Left hindlimb (tissue), 1 donor: Measurements from ENCODE around the gene TRIM38.
A peak's percentile ranks its signal among the peaks of the same experiment; 100 is the strongest.
"Not testable (repeated sequence)": the region's sequence is repeated elsewhere in the genome, so short reads cannot be mapped to it uniquely, and the experiment has no call there.

Source experiments
- DNase-seq: peaks from one replicate; pipeline ENCODE4 v3.0.0-alpha.2; 2018

Gene TRIM38

GRCh38 chr6:25962149-25963127, at the start of gene TRIM38:
Gene TRIM38 (plus strand): TSS chr6:25962802. CDS start chr6:25966523, 3,721 bp downstream.
- peak; percentile 79 for DNase-seq

GRCh38 chr6:25913741-25914140, 48.9 kb upstream of the TRIM38 start:
- no peak for DNase-seq

DNA sequence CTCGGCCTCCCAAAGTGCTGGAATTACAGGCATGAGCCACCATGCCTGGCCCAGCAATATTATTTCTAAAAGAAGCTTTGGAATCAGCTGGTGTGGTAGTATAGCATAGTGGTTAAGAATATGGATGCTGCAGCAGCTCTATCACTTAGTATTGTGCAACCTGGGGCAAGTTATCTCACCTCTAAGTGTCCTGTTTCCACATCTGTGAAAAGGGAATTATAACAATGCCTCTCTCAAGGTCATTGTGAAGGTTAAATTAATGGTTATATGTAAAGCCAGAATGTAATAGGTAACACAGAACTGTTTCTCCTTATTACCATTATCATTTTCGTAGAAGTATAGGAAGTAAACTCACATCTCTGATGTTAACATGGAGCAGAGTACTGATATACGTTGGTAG, 46.3 kb upstream of the TRIM38 start:
- DNase-seq, result no peak

DNA sequence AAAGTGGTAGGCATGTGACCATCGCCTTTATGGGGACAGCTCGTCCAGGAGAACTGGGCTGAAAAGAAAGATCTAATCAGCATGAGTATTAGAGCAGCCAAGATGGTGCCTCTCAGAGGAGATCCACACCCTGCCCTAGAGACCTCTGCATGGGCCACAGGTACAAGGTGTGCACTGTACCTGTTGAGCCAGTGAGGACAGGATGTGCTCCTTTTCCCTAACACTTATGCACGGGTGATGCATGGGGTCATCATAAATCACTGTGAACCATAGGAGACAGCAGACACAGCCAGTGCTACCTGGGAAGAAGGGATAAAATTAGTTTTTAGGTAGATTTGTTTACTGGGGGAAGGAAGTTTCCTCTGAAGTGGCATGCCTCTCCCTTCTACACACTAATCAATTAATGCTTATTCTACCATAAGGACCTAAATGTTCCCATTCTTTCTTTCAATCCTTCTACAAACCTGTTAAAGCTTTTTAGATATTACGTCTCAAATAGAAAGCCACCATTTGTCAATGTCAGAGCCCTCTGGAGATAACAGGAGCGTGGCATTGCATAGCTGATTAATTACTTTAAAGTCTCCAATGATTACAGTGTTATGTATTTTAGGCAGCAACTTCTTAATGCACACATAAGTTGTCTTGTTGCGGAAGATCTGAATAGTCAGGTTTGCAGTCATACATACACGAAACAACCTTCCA, 45.7 kb upstream of the TRIM38 start:
- DNase-seq, result no peak

DNA sequence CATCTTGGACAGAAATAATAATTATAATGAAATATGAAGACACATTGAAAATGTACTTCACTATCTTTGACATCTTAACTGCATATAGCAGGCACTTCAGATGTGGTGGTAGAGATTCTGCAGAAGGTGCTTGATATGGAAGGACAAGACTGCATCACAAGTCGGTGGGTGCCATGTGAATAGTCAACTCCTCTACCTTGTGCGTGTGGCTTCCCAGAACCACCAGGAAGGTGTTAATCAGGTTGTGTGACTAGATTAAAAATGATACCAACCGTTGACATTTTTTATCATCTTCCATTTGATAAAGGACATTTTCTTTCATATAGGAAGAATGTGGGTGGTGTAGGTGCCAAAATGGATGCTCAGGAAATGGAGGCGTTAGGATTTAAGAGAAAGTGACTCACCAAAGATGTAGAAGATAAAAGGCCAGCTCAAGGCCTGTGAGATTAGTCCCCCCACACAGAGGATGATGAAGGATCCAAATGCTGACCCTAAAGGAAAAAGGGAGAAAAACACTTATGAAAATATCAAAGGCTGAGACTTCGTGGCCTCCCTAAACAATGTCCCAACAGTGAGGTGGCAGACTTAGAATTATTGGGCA, 44.4 kb upstream of the TRIM38 start:
- no peak for DNase-seq

DNA sequence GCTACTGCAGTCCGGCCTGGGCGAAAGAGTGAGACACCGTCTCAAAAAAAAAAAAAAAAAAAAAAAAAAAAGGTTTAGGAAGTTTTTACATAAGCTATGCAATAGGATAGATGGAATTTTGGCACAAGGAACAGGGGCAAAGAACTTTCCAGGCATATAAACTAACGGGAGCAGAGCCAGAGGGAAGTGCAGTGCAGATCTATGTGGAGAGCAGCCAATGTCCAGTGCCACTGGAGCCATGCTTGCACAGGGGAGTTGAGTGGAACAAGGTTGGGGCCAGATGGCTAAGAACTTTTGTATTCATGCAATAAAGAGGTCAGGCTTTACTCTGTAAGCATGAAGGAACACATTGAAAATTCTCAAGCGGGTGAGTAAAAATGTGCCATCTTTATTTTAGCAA, 42.9 kb upstream of the TRIM38 start:
- DNase-seq, result no peak

DNA sequence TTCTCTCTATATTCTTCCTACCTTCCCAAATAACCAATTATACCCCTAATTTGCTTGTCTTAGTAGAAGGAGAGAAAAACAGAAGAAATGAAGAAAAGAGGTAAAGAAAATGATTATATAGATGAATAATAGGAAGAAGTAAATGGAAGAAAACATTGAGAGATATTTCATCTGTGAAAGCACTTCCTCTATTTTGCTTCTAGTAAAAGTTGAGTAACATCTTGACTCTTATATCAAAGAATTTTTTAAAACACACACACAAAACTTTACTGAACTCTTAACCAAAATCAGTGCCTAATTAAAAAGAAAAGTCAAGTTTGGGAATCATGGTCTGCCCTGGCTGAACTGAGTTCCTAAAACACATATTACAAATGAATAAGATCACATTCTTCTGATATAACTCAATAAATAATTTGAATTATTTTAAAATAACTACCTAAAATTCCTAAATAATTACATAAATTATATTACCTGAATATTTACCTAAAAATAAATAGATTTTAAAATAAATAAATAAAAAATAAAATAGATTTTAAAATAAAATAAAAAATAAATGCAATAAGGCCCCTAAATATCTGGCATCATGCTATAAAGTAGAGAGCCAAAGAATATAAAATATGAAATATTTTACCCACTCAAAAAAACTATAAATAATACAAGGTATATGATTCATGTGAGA, 40.9 kb upstream of the TRIM38 start:
- DNase-seq, result no peak

- no peak for DNase-seq
These were observed 40.3 kb upstream of the TRIM38 start for GRCh38 chr6:25922301-25922700.

DNA sequence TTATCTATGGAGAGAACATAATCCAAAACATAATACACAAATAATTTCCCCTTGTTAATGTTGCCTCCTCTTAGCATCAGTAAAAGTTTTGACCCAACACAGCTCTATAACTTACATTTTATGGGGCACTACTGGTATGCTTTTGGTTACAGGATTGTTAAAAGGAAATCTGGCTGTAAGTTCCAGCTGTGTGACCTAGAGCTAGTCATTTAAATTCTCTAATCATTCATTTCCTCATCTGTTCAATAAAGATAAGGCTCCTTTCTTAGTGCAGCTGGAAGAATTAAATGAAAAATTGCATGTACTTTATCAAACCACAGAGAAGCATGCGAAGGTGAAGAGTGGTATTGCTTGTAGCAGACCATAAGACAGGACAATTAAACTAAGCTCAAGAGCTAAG, 36.7 kb upstream of the TRIM38 start:
- no peak for DNase-seq

- DNase-seq, result no peak
These were observed 35.4 kb upstream of the TRIM38 start for GRCh38 chr6:25927178-25927577.

- no peak for DNase-seq
These were observed 34.8 kb upstream of the TRIM38 start for GRCh38 chr6:25927756-25928216.

DNA sequence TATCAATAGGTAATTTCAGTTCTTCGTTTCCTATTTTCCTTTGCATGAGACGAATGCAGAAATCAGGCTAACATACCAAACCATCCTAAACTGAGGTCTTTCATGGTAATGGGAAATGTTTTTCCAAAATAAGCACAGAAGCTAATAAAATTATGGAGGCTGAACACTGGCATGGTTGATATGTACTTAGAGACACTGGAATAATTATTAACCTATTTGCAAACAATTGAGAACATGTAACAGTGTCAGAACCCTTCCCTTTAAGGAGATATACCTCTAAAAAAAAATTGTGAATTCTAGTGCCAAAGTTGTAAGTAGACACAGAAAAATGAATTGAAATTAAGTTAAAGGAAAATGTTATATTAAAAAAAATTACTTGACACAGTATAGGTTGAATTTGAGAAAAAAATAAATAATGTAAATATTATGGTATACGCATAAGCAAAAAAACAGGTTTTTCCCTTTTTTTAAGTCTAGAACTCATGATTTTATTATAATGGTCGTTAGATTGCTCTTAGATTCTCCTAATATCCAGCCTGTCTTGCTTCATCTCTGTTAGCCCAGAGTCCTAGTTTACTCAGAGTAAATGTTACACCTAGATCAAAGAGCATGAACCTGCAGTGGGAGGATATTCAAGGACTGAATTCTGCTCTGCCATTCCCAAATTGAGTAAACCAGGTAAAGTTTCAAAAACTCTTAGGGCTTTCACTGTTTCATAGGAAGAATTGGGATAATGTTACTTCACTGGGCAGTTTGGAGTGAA, 33.9 kb upstream of the TRIM38 start:
- DNase-seq, result no peak

GRCh38 chr6:25929785-25930184, 32.8 kb upstream of the TRIM38 start:
- DNase-seq, result not testable (repeated sequence)

DNA sequence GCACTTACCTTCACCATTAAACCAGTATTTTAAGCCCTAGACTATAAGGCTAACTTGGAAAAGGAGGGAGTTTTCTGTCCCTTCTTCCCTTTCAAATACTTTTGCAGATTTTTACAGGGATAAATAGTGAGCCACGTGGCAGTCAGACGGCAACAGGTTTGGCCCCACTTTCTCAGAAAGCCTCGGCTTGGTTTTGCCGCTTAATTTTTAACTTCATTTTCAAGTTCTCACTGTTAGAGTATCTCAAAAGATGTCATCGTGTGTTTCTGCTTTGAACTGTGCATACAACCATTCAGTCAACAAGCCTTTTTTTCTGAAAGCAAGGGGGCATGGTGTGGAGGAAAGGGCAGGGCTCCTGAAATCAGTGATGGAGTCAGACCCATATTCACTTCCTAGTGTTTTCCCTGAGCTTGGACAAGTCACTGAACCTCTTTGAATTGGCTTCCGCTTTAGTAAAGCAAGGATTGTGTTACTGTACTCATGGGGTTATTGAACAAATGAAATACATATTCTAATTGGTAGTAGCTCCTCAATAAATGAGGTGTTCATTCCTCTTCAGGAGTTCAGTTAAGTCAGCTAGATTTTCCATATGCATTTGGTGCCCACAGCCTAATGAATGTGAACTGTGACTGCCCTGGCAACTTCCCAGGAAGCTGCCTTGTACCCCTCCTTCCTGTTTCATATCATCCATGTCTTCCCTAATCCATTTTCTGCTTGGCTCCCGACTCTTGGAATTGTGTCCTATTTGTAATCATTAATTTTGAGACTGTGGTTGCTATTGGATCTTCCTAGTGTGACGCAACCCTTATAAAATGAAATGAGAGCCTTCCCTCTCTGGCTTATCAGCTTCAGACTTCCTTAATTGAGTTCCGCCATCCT, 31.8 kb upstream of the TRIM38 start, which contains the start of gene SLC17A2:
SLC17A2 (minus strand) TSS at position 160 of the 879 bp plus-strand sequence. CDS start 4,895 bp downstream, outside the sequence.
- no peak for DNase-seq

- DNase-seq, result no peak
These were observed 31.2 kb upstream of the TRIM38 start for GRCh38 chr6:25931411-25931709.

DNA sequence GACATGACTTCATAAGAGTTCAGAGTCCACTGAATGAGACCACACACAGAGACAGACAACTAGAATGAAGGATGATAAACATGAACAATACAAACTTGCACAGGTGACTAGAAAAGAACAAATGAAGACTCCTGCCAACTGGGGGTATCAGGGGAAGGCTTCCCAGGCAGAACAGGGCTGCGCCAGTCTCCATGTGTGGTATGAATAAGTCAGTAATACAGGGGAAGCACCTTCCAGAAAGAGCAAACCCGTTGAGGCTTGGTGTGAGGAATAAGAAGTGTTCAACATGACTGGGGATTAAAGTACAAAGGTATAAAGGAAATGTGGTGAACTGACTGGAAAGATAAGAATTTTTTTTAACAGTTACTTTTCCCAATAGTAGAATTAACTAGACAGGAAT, 28.4 kb upstream of the TRIM38 start:
- DNase-seq, result no peak

GRCh38 chr6:25934735-25935313, 27.8 kb upstream of the TRIM38 start:
- no peak for DNase-seq

DNA sequence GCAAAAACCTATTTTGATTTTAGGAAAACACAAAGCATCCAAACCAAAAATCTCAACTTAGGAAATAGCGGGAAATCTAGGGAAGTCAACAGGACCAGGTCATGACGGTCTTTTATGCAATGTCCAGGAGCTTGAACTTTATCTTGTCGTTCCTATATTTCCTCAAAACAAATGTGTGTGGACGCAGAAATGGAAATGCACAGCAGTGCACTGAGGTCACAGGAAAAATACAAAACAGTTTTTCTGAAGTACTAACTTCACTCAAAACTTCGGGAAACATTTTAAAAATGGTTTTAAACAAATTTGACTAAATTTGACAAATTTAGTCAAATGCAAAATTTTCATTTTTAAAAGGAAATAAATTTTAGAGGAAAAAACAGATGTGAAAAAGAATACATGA, 26.6 kb upstream of the TRIM38 start:
- no peak for DNase-seq

GRCh38 chr6:25939593-25939992, 23.0 kb upstream of the TRIM38 start:
- no peak for DNase-seq

DNA sequence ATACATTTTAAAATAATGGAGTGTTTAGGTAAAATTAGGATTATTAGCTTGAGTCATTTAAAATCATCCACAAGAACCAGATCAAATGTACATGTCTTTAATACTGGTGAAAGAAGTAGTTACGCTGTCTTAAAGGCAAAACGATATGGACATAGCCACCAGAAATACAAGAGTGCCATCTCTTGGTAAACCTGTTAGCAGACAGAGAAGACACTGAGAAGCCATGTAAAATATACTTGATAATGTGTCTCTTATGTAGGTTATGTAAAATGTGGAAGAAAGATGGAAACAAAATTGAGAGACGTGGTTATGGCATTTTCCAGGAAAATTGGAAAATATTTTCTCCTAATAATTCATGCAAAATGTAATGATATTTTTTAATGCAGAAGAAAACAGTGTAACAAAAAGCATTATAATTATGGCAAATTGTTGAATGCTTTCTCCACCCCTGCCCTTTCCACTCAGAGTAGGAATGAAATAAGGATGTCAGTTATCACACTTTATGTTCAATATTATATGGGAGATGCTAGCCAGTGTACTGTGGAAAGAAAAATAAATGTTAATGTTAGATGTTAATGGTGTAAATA, 19.9 kb upstream of the TRIM38 start:
- no peak for DNase-seq
